Measurements from ENCODE around the gene LRP10. TPM values are rescaled to one million over a fixed set of nuclear protein-coding genes. Genes with fewer than 3 reads are reported as not detected.

LRP10 gene
- polyA plus RNA-seq, 1 experiment, result 87.8 TPM

- no peaks in the 10 kb centered on the region for H3K27me3 ChIP-seq (ENCODE audit: control insufficient read depth, insufficient read depth, low read length)
- DNase-seq (ENCODE audit: low read depth, low spot score), result no peak
- H3K4me3 ChIP-seq (ENCODE audit: low read depth, low read length), result peak overlapping the region; percentile 60
- no peaks in the 10 kb centered on the region; the same call in 1 of the 2 replicates for H3K9me3 ChIP-seq (ENCODE audit: control insufficient read depth, insufficient read depth, low read length)
- TF ChIP-seq, protein P1, sequence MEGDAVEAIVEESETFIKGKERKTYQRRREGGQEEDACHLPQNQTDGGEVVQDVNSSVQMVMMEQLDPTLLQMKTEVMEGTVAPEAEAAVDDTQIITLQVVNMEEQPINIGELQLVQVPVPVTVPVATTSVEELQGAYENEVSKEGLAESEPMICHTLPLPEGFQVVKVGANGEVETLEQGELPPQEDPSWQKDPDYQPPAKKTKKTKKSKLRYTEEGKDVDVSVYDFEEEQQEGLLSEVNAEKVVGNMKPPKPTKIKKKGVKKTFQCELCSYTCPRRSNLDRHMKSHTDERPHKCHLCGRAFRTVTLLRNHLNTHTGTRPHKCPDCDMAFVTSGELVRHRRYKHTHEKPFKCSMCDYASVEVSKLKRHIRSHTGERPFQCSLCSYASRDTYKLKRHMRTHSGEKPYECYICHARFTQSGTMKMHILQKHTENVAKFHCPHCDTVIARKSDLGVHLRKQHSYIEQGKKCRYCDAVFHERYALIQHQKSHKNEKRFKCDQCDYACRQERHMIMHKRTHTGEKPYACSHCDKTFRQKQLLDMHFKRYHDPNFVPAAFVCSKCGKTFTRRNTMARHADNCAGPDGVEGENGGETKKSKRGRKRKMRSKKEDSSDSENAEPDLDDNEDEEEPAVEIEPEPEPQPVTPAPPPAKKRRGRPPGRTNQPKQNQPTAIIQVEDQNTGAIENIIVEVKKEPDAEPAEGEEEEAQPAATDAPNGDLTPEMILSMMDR (IDR thresholded peaks at IDR 0.05; ENCODE audit: low read depth, low read length), result no peak
- peak overlapping the region; percentile 71 for H3K27ac ChIP-seq (ENCODE audit: low read depth, low read length)
- ChIA-PET POLR2A (interaction anchor here (0.7 to 2.0 kb wide), 14 partner anchors 8 to 165 kb away, joined by 3 to 12 read pairs (median 4); partner anchors contain the start of genes ACIN1, AJUBA, C14orf119 and RBM23), CTCF (interaction anchor here (0.6 to 3.1 kb wide), 40 partner anchors 8 to 1669 kb away, joined by 3 to 36 read pairs (median 5); partner anchors contain the start of genes AJUBA, CDH24, DAD1 and HAUS4)
Measured at GRCh38 chr14:22929961-22930364, 58.4 kb downstream of the LRP10 start.

Small RNA genes lying within 50 kb of the gene (small RNA-seq; reads per million reads assigned to genes)
- gene RF00019 (ENCODE audit: insufficient read length, low read depth), result not detected

Other genes starting within 250 kb of the LRP10 start
- not detected in 2 replicates for gene OR6J1, start 227.4 kb upstream of the LRP10 start, polyA plus RNA-seq (2011; rRNA removed)
- 181 and 198 TPM in 2 replicates for gene OXA1L, start 105.1 kb upstream of the LRP10 start, polyA plus RNA-seq (2011; rRNA removed)
- 7.5 and 7.7 TPM in 2 replicates for gene SLC7A7, start 56.3 kb upstream of the LRP10 start, polyA plus RNA-seq (2011; rRNA removed)
- gene MRPL52, start 41.9 kb upstream of the LRP10 start, polyA plus RNA-seq (2011; rRNA removed), result 71.8 and 78.1 TPM in 2 replicates
- 365 and 448 TPM in 2 replicates for gene MMP14, start 35.2 kb upstream of the LRP10 start, polyA plus RNA-seq (2011; rRNA removed)
- 0.06 and 0.19 TPM in 2 replicates for gene REM2, start 11.5 kb downstream of the LRP10 start, polyA plus RNA-seq (2011; rRNA removed)
- gene RBM23, start 47.4 kb downstream of the LRP10 start, polyA plus RNA-seq (2011; rRNA removed), result 46.2 and 47.2 TPM in 2 replicates
- 125 and 133 TPM in 2 replicates for gene PRMT5, start 57.6 kb downstream of the LRP10 start, polyA plus RNA-seq (2011; rRNA removed)
- gene HAUS4, start 85.3 kb downstream of the LRP10 start, polyA plus RNA-seq (2011; rRNA removed), result 22.7 and 25.4 TPM in 2 replicates
- 77.0 and 82.9 TPM in 2 replicates for gene AJUBA, start 110.8 kb downstream of the LRP10 start, polyA plus RNA-seq (2011; rRNA removed)
- gene C14orf93, start 138.4 kb downstream of the LRP10 start, polyA plus RNA-seq (2011; rRNA removed), result 7.8 and 8.4 TPM in 2 replicates
- 282 and 292 TPM in 2 replicates for gene PSMB5, start 163.2 kb downstream of the LRP10 start, polyA plus RNA-seq (2011; rRNA removed)
- not detected in 2 replicates for gene PSMB11, start 170.5 kb downstream of the LRP10 start, polyA plus RNA-seq (2011; rRNA removed)
- 10.1 and 11.0 TPM in 2 replicates for gene CDH24, start 185.8 kb downstream of the LRP10 start, polyA plus RNA-seq (2011; rRNA removed)
- 158 and 173 TPM in 2 replicates for gene ACIN1, start 223.4 kb downstream of the LRP10 start, polyA plus RNA-seq (2011; rRNA removed)
- gene C14orf119, start 223.8 kb downstream of the LRP10 start, polyA plus RNA-seq (2011; rRNA removed), result 119 and 128 TPM in 2 replicates
- gene CIROP, start 233.2 kb downstream of the LRP10 start, polyA plus RNA-seq (2011; rRNA removed), result 0.07 and 0.12 TPM in 2 replicates
- not detected in 2 replicates for gene CEBPE, start 247.5 kb downstream of the LRP10 start, polyA plus RNA-seq (2011; rRNA removed)